IMR-90 (cell line): Measurements from ENCODE around the gene QPRT. TPM values are rescaled to one million over a fixed set of nuclear protein-coding genes. Genes with fewer than 3 reads are reported as not detected.
A peak's percentile ranks its signal among the peaks of the same experiment; 100 is the strongest.

Source experiments
- ATAC-seq: fragments of 200-7000 bp; cut with Tn5 transposase; 2 replicates; pipeline ENCODE4 v1.9.1; 2020; ENCODE audit warnings: low read depth, mild to moderate bottlenecking, moderate library complexity
- BruUV-seq: library from RNA; stranded (reverse); fragments of 400-500 nt; replicated peaks from 2 replicates; lab custom pipeline; 2021; lab: Mats Ljungman, UMichigan
- CTCF ChIA-PET: fragments of 300-600 bp; formaldehyde crosslinking; extraction: SDS; loops from one replicate; lab custom pipeline; 2021; ENCODE audit warnings: antibody characterized with exemption; lab: Yijun Ruan, JAX
- POLR2A ChIA-PET: fragments of 300-600 bp; sonication (Branson Sonifier 250); formaldehyde crosslinking; loops from one replicate; lab custom pipeline; 2022; ENCODE audit warnings: antibody characterized with exemption; ENCODE audit not compliant: unreplicated experiment; lab: Charles Lee
- DNase-seq: peaks from one replicate; pipeline ENCODE4 v3.0.0; 2013
- H2AFZ ChIP-seq: replicated peaks from 2 replicates; pipeline ENCODE3; 2013; ENCODE audit warnings: low read length, mild to moderate bottlenecking; ENCODE audit not compliant: poor library complexity
- H2AK5ac ChIP-seq: 2 replicates; pipeline ENCODE4 v1.6.1; 2013; ENCODE audit warnings: low read depth, low read length, inconsistent platforms
- H2AK9ac ChIP-seq: replicated peaks from 2 replicates; pipeline ENCODE3; 2013; ENCODE audit warnings: mild to moderate bottlenecking, low read depth, low read length, moderate library complexity; ENCODE audit not compliant: poor library complexity
- H2BK120ac ChIP-seq: 2 replicates; pipeline ENCODE4 v1.6.1; 2013; ENCODE audit warnings: low read depth, low read length, inconsistent platforms
- H2BK15ac ChIP-seq: 3 replicates; pipeline ENCODE4 v1.6.1; 2013; ENCODE audit warnings: low read depth, low read length, inconsistent platforms
- H2BK20ac ChIP-seq: 2 replicates; pipeline ENCODE4 v1.6.1; 2013; ENCODE audit warnings: low read depth, mild to moderate bottlenecking, inconsistent platforms, low read length, moderate library complexity
- H2BK5ac ChIP-seq: 2 replicates; pipeline ENCODE4 v1.6.1; 2013; ENCODE audit warnings: mild to moderate bottlenecking, low read depth, low read length, inconsistent platforms; ENCODE audit not compliant: poor library complexity, severe bottlenecking
- H3K14ac ChIP-seq: replicated peaks from 2 replicates; pipeline ENCODE4 v1.6.1; 2013; ENCODE audit warnings: low read depth, low read length, inconsistent platforms
- H3K18ac ChIP-seq: 2 replicates; pipeline ENCODE4 v1.6.1; 2013; ENCODE audit warnings: low read depth, low read length, control low read depth
- H3K23ac ChIP-seq: 2 replicates; pipeline ENCODE4 v1.6.1; 2013; ENCODE audit warnings: low read depth, low read length, inconsistent platforms
- H3K27ac ChIP-seq: 2 replicates; pipeline ENCODE4 v1.5.1; 2013; ENCODE audit warnings: mild to moderate bottlenecking, control low read depth, low read length; ENCODE audit not compliant: insufficient read depth
- H3K27me3 ChIP-seq: 2 replicates; pipeline ENCODE4 v1.6.1; 2013; ENCODE audit warnings: low read length; ENCODE audit not compliant: control insufficient read depth, insufficient read depth
- H3K36me3 ChIP-seq: 2 replicates; pipeline ENCODE4 v1.6.1; 2013; ENCODE audit warnings: low read length, mixed read lengths; ENCODE audit not compliant: control insufficient read depth, insufficient read depth
- H3K4ac ChIP-seq: 2 replicates; pipeline ENCODE4 v1.6.1; 2013; ENCODE audit warnings: low read depth, low read length, inconsistent platforms
- H3K4me1 ChIP-seq: 2 replicates; pipeline ENCODE4 v1.6.1; 2013; ENCODE audit warnings: low read length, mixed read lengths; ENCODE audit not compliant: control insufficient read depth, insufficient read depth
- H3K4me2 ChIP-seq: 2 replicates; pipeline ENCODE4 v1.6.1; 2013; ENCODE audit warnings: low read depth, mild to moderate bottlenecking, control low read depth, low read length, moderate library complexity
- H3K4me3 ChIP-seq: 2 replicates; pipeline ENCODE4 v1.5.1; 2013; ENCODE audit warnings: low read depth, mild to moderate bottlenecking, control low read depth, low read length, moderate library complexity; ENCODE audit not compliant: insufficient read depth
- H3K56ac ChIP-seq: 2 replicates; pipeline ENCODE4 v1.6.1; 2013; ENCODE audit warnings: low read length, inconsistent platforms; ENCODE audit not compliant: insufficient read depth; ENCODE audit errors: extremely low read depth
- H3K79me1 ChIP-seq, 2 experiments: 2 replicates each; pipeline ENCODE4 v1.6.1; 2013; ENCODE audit warnings: low read length in 2 of 2, inconsistent platforms in 1 of 2, low read depth in 1 of 2
- H3K9ac ChIP-seq: 2 replicates; pipeline ENCODE4 v1.6.1; 2013; ENCODE audit warnings: low read depth, low read length, control low read depth
- H3K9me1 ChIP-seq: 2 replicates; pipeline ENCODE4 v1.6.1; 2013; ENCODE audit warnings: low read length, inconsistent platforms; ENCODE audit not compliant: insufficient read depth
- H3K9me3 ChIP-seq: 2 replicates; pipeline ENCODE4 v1.6.1; 2013; ENCODE audit warnings: low read length; ENCODE audit not compliant: control insufficient read depth, insufficient read depth
- H4K20me1 ChIP-seq: 2 replicates; pipeline ENCODE4 v1.6.1; 2013; ENCODE audit warnings: low read length, inconsistent platforms; ENCODE audit not compliant: insufficient read depth
- H4K5ac ChIP-seq: 2 replicates; pipeline ENCODE4 v1.6.1; 2013; ENCODE audit warnings: mild to moderate bottlenecking, low read depth, low read length, control low read depth
- H4K8ac ChIP-seq, 2 experiments: 2 replicates each; pipeline ENCODE4 v1.6.1; 2013; ENCODE audit warnings: low read depth in 2 of 2, low read length in 2 of 2, control low read depth in 1 of 2, inconsistent platforms in 1 of 2
- H4K91ac ChIP-seq: 2 replicates; pipeline ENCODE4 v1.6.1; 2013; ENCODE audit warnings: low read depth, low read length, inconsistent platforms; ENCODE audit not compliant: insufficient read depth
- FOS ChIP-seq: fragments of 150-350 bp; IDR thresholded peaks from 2 replicates; pipeline ENCODE4 v1.6.1; 2016; ENCODE audit warnings: low read depth, low read length
- RFX5 ChIP-seq: IDR thresholded peaks from 2 replicates; pipeline ENCODE4 v1.8.0; 2012; ENCODE audit warnings: low read depth, mild to moderate bottlenecking, low read length, moderate library complexity
- WGBS, 2 experiments: methylation state at CpG; one replicate each; pipeline versions ENCODE4 v1.1.5 to v1.1.7; 2013; ENCODE audit warnings: missing lambda C conversion rate in 2 of 2; ENCODE audit not compliant: insufficient read length in 1 of 2; ENCODE audit errors: extremely low coverage in 2 of 2; 5-methylcytosine and 5-hydroxymethylcytosine counted together
- dilution Hi-C: fragments of 300-500 bp; cut with HindIII; formaldehyde crosslinking; loops from one replicate; pipeline ENCODE4 v1.14.3; 2018; ENCODE audit warnings: low sequenced_read_pairs; ENCODE audit not compliant: unreplicated experiment
- in situ Hi-C: fragments of 300-500 bp; cut with MboI; formaldehyde crosslinking; loops from 3 replicates; pipeline ENCODE4 v1.14.3; 2019; ENCODE audit warnings: low sequenced_read_pairs, inconsistent platforms, mixed read lengths
- intact Hi-C: fragments of 100-400 bp; cut with micrococcal nuclease; formaldehyde crosslinking; loops from 2 replicates; pipeline ENCODE4 v1.10.0; 2022
- polyA plus RNA-seq, 3 experiments: library from polyadenylated mRNA; depleted of rRNA; stranded (reverse); fragments of >200 nt; gene quantifications; 2 replicates each; pipeline ENCODE4 v1.2.3, GENCODE V29; 2012; ENCODE audit warnings: low replicate concordance in 1 of 3
- total RNA-seq: library from RNA; depleted of rRNA; stranded (reverse); fragments of >200 nt; gene quantifications from 2 replicates; pipeline ENCODE4 v1.2.3, GENCODE V29; 2012
- TF ChIP-seq, protein P1 (sequence below): conservative IDR thresholded peaks from 2 replicates; pipeline ENCODE4 v1.5.1; 2012; ENCODE audit warnings: mild to moderate bottlenecking, low read depth, low read length, improper control_type of control experiment

Gene QPRT
- total and polyA plus RNA-seq, 2 of the 4 experiments (the other 2 are of a cell fraction), result 3.4 to 6.3 TPM

- no peak overlapping the region for H4K91ac ChIP-seq
- CTCF ChIA-PET, result interaction anchor here (0.5 kb wide), 1 partner anchor 9 kb away, joined by 4 read pairs; no protein-coding TSS in a partner anchor
- H2BK15ac ChIP-seq, result no peak overlapping the region
- H3K18ac ChIP-seq, result no peak overlapping the region
- no peak overlapping the region for H3K4me3 ChIP-seq
- dilution Hi-C loops, result no loop called here
- H3K4me1 ChIP-seq, result no peaks in the 10 kb centered on the region
- no peaks in the 10 kb centered on the region for H3K9me1 ChIP-seq
- H3K4me2 ChIP-seq, result no peak overlapping the region
- no peak overlapping the region for H3K14ac ChIP-seq
- no peak overlapping the region for H3K9ac ChIP-seq
- POLR2A ChIA-PET, result no interaction called here
- no peak overlapping the region for H2BK20ac ChIP-seq
- H3K4ac ChIP-seq, result no peak overlapping the region
- no peak for ATAC-seq
- 96% methylated on average over 4 of the region's 21 CpGs; no CpG with 5 or more reads in 1 of the 2 experiments for WGBS, 2 experiments
- no peaks in the 10 kb centered on the region for H4K20me1 ChIP-seq
- no peak overlapping the region for H2BK5ac ChIP-seq
- H4K5ac ChIP-seq, result no peak overlapping the region
- intact Hi-C loops, result no loop called here
- no peak for TF ChIP-seq FOS
- TF ChIP-seq, protein P1, sequence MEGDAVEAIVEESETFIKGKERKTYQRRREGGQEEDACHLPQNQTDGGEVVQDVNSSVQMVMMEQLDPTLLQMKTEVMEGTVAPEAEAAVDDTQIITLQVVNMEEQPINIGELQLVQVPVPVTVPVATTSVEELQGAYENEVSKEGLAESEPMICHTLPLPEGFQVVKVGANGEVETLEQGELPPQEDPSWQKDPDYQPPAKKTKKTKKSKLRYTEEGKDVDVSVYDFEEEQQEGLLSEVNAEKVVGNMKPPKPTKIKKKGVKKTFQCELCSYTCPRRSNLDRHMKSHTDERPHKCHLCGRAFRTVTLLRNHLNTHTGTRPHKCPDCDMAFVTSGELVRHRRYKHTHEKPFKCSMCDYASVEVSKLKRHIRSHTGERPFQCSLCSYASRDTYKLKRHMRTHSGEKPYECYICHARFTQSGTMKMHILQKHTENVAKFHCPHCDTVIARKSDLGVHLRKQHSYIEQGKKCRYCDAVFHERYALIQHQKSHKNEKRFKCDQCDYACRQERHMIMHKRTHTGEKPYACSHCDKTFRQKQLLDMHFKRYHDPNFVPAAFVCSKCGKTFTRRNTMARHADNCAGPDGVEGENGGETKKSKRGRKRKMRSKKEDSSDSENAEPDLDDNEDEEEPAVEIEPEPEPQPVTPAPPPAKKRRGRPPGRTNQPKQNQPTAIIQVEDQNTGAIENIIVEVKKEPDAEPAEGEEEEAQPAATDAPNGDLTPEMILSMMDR, result no peak
- no peak for TF ChIP-seq RFX5
- no TSS peak for BruUV-seq
- H3K56ac ChIP-seq, result no peak overlapping the region
- no peaks in the 10 kb centered on the region for H3K36me3 ChIP-seq
- peak overlapping the region; percentile 16 for H2AK9ac ChIP-seq
- H3K23ac ChIP-seq, result no peak overlapping the region
- DNase-seq, result no peak
- H4K8ac ChIP-seq, result no peak overlapping the region
- no peak overlapping the region for H2BK120ac ChIP-seq
- H2AK5ac ChIP-seq, result no peak overlapping the region
- in situ Hi-C loops, result no loop called here
- peaks cover 24% of the 10 kb centered on the region for H3K27me3 ChIP-seq
- no peak overlapping the region for H2AFZ ChIP-seq
- H3K79me1 ChIP-seq, result no peaks in the 10 kb centered on the region
- no peaks in the 10 kb centered on the region for H3K9me3 ChIP-seq
- H3K27ac ChIP-seq, result no peak overlapping the region
Observed at GRCh38 chr16:29743827-29744531, 65.0 kb downstream of the QPRT start.
